Esophagus (tissue), 2 donors: Measurements from ENCODE around the gene NFXL1. TPM values are rescaled to one million over a fixed set of nuclear protein-coding genes. Genes with fewer than 3 reads are reported as not detected.

Experiments
- polyA plus RNA-seq, 2 donors: library from polyadenylated mRNA; stranded (reverse); fragments of 200-250 nt; gene quantifications; one replicate each; pipeline ENCODE4 v1.2.3, GENCODE V29; 2013
- donor health status: healthy with polysubstance abuse.
- donor health status: Bipolar disorder and iron deficiency.

The NFXL1 gene
- polyA plus RNA-seq, 2 donors: 4.6 to 6.9 TPM

Other genes starting within 250 kb of the NFXL1 start
- gene CORIN, start 76.5 kb downstream of the NFXL1 start, polyA plus RNA-seq: under 1 TPM; 0.09 to 0.28 TPM
- gene CNGA1, start 102.1 kb upstream of the NFXL1 start, polyA plus RNA-seq: 1 to 10 TPM; 3.4 to 8.8 TPM
- gene NIPAL1, start 102.2 kb upstream of the NFXL1 start, polyA plus RNA-seq: 10 to 100 TPM in 1 of 2 donors, 1 to 10 TPM in 1; 9.2 to 20.2 TPM
- 1 to 10 TPM in 1 of 2 donors, under 1 TPM in 1; 0.61 to 2.3 TPM for gene TXK, start 219.7 kb upstream of the NFXL1 start, polyA plus RNA-seq